ENCODE data around the gene PDCD1. TPM values are rescaled to one million over a fixed set of nuclear protein-coding genes. Genes with fewer than 3 reads are reported as not detected.

The PDCD1 gene
- total RNA-seq, 2 experiments from 2014 or later, result 6.9 to 8.3 TPM

DNA sequence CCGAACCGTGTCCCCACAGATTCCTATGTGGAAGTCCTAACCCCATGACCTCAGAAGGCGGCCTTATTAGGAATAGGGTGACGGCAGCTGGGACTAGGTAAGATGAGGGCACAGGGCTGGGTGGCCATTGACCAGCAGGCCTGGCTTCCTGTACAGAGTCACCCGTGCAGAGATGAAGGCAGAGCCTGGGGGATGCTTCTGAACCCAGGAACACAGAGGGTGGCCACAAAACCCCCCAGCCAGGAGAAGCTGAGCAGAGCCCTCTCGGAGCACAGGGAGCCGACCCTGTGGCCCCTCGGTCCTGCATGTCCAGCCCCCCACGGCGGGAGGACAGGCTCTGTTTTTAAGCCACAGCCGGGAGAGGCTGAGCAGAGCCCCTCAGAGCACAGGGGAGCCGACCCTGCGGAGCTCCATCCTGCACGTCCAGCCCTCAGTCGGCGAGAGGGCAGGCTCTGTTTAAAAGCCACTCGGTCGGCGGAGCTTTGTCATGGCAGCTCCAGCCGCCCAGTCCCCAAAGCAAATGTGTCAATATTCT lies 2.7 kb downstream of the PDCD1 start:
- no peak overlapping the region for H3K27ac Mint-ChIP-seq
- H3K9me3 Mint-ChIP-seq, result no peaks in the 10 kb centered on the region
- no peak overlapping the region for H3K4me3 Mint-ChIP-seq
- CTCF ChIA-PET, result no interaction called here
- intact Hi-C loops (cut with micrococcal nuclease), result loop anchor here (5.0 kb wide), 1 partner anchor 54 kb away; no protein-coding TSS in a partner anchor
- peaks cover 32% of the 10 kb centered on the region for H3K4me1 Mint-ChIP-seq (ENCODE audit: low read depth)
- DNase-seq, result no peak
- peaks cover 6% of the 10 kb centered on the region for H3K36me3 Mint-ChIP-seq (ENCODE audit: low read depth)
- H3K27me3 Mint-ChIP-seq (ENCODE audit: low read depth), result no peaks in the 10 kb centered on the region

DNA sequence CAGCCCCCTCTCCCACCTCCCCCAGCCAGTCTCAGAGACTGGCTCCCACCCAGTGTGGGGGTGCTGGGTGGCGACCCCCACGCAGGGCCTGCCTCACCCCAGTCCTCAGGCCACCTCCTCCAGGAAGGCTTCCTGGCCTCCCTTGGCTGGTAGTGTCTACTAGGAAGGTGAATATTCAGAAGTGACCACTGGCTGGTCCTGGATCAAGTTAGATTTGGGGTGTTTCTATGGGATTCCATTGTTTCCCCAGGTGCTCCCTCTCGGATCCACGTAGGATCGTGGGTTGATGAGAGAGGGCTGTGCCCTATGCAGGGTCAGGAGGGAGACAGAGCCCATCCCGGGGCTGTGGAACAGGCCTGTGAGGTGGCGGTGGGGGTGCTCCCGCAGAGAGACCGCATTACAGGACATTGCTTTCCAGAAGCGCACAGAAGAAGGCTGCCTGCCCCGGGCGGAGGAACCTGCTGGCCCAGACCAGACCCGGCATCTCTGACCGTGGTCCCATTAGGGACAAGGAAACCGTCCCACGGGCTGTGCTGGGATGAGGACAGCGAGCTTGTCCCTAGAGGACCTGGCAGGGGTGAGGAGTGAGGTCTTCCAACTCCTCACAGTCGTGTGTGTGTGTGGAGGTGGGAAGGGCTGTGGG lies 3.3 kb downstream of the PDCD1 start:
- Mint-ChIP-seq H3K27ac (no peak overlapping the region), H3K4me1 (ENCODE audit: low read depth) (peaks cover 27% of the 10 kb centered on the region), H3K36me3 (ENCODE audit: low read depth) (peaks cover 6% of the 10 kb centered on the region), H3K4me3 (no peak overlapping the region), H3K9me3 (no peaks in the 10 kb centered on the region), H3K27me3 (ENCODE audit: low read depth) (no peaks in the 10 kb centered on the region)
- peak; percentile 2 for DNase-seq
- CTCF ChIA-PET, result no interaction called here
- intact Hi-C loops (cut with micrococcal nuclease), result loop anchor here (5.0 kb wide), 1 partner anchor 53 kb away; no protein-coding TSS in a partner anchor

DNA sequence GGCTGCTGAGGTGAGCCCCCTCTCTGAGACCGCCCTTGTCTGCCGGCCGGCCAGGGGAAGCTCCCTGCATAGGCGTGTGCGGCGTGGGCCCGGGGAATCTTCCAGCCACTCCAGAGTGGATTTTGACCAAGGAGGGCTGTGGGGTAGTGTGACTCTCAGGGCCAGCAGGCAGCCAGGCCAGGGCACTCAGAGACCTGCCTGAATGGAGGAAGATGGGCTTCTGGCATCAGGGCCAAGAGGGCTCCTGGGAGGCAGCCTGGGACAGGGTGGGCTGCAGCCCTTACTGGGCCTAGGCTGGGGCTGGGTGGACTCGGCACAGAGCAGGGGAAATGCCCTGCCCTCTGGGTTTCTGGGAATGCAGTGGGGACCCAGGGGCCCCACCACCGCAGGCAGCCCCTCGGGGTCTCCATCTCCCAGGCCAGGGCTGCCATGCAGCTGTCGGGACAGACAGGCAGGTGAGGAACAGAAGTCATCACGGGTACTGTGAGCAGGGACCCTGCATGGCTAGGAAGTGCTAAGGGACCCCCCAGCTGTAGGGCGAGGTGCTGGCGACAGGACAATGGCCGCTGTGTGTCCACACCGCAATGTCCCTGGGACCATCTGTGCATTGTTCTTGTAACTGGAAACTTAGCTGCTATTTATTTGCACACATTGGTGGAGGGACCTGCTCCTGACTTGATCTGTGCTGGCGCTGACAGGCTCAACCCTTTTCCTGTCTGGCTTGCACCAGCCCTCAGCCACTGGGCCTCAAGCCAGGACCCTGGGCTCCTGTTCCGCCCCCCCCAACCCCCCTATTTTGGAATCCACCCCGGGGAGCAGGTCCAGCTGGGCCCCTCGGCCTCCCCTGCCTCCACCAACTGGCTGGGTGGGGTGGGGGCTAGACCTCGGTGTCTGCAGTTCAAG lies 4.1 kb downstream of the PDCD1 start:
- Mint-ChIP-seq H3K36me3 (ENCODE audit: low read depth) (peaks cover 6% of the 10 kb centered on the region), H3K27me3 (ENCODE audit: low read depth) (no peaks in the 10 kb centered on the region), H3K9me3 (no peaks in the 10 kb centered on the region), H3K4me1 (ENCODE audit: low read depth) (peaks cover 20% of the 10 kb centered on the region), H3K4me3 (no peak overlapping the region), H3K27ac (no peak overlapping the region)
- intact Hi-C loops (cut with micrococcal nuclease), result loop anchor here (5.0 kb wide), 1 partner anchor 52 kb away; no protein-coding TSS in a partner anchor
- peak; percentile 3 for DNase-seq
- CTCF ChIA-PET, result interaction anchor here (1.5 kb wide), 1 partner anchor 18 kb away, joined by 3 read pairs; no protein-coding TSS in a partner anchor

GRCh38 chr2:241853651-241854341 lies 4.9 kb downstream of the PDCD1 start:
- DNase-seq, result peak; percentile 4
- Mint-ChIP-seq H3K9me3 (no peaks in the 10 kb centered on the region), H3K4me1 (ENCODE audit: low read depth) (peaks cover 17% of the 10 kb centered on the region), H3K36me3 (ENCODE audit: low read depth) (peaks cover 6% of the 10 kb centered on the region), H3K4me3 (no peak overlapping the region), H3K27ac (no peak overlapping the region), H3K27me3 (ENCODE audit: low read depth) (no peaks in the 10 kb centered on the region)
- CTCF ChIA-PET, result interaction anchor here (1.5 kb wide), 1 partner anchor 17 kb away, joined by 3 read pairs; no protein-coding TSS in a partner anchor
- intact Hi-C loops (cut with micrococcal nuclease), result no loop called here

DNA sequence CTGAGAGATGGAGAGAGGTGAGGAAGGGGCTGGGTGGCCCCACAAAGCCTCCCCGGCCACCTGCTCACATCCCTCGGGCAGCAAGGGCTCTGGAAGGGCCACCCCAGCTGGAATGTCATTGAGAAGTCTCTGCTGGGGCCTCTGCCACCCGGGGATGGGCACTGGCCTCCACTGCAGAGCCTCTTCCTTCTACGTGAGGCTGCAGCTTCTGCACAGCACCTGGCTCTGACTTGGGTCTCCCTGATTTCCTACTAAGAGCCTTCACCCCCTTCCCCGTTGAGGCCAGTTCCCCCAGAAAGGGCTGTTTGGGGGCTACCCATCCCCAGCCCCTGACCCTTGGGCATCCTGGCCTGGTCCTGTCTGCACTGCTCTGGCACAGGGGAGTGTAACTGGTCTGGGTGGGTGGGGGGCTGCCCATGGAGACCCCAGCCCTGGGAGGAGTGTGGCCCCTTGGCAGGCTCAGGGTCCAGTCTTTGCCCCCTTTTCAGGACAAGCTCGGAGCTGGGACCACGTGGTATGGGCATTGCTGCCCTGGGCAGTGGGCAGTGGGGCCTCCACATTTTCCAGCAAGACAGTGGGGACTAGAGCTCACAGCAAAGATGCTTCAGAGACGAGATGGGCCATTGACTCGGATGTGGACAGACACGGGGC lies 5.6 kb downstream of the PDCD1 start:
- CTCF ChIA-PET, result interaction anchor here (1.5 kb wide), 1 partner anchor 16 kb away, joined by 3 read pairs; no protein-coding TSS in a partner anchor
- no peak overlapping the region for H3K27ac Mint-ChIP-seq
- no peak for DNase-seq
- H3K4me1 Mint-ChIP-seq (ENCODE audit: low read depth), result peaks cover 15% of the 10 kb centered on the region
- no peak overlapping the region for H3K4me3 Mint-ChIP-seq
- peaks cover 6% of the 10 kb centered on the region for H3K36me3 Mint-ChIP-seq (ENCODE audit: low read depth)
- intact Hi-C loops (cut with micrococcal nuclease), result no loop called here
- no peaks in the 10 kb centered on the region for H3K9me3 Mint-ChIP-seq
- no peaks in the 10 kb centered on the region for H3K27me3 Mint-ChIP-seq (ENCODE audit: low read depth)

GRCh38 chr2:241852116-241852980 lies 6.3 kb downstream of the PDCD1 start:
- CTCF ChIA-PET, result no interaction called here

GRCh38 chr2:241851325-241852115 lies 7.2 kb downstream of the PDCD1 start:
- Mint-ChIP-seq H3K9me3 (no peaks in the 10 kb centered on the region), H3K36me3 (ENCODE audit: low read depth) (peaks cover 6% of the 10 kb centered on the region), H3K4me1 (ENCODE audit: low read depth) (peaks cover 8% of the 10 kb centered on the region), H3K27ac (no peak overlapping the region), H3K27me3 (ENCODE audit: low read depth) (no peaks in the 10 kb centered on the region), H3K4me3 (no peak overlapping the region)
- no peak for DNase-seq
- intact Hi-C loops (cut with micrococcal nuclease), result no loop called here
- CTCF ChIA-PET, result no interaction called here

More at GRCh38 chr2:241852116-241852980, 6.3 kb downstream of the PDCD1 start:
- Mint-ChIP-seq H3K27ac (no peak overlapping the region), H3K36me3 (ENCODE audit: low read depth) (peaks cover 6% of the 10 kb centered on the region), H3K4me3 (no peak overlapping the region), H3K4me1 (ENCODE audit: low read depth) (peaks cover 11% of the 10 kb centered on the region), H3K9me3 (no peaks in the 10 kb centered on the region), H3K27me3 (ENCODE audit: low read depth) (no peaks in the 10 kb centered on the region)
- intact Hi-C loops (cut with micrococcal nuclease), result no loop called here
- DNase-seq, result no peak

DNA sequence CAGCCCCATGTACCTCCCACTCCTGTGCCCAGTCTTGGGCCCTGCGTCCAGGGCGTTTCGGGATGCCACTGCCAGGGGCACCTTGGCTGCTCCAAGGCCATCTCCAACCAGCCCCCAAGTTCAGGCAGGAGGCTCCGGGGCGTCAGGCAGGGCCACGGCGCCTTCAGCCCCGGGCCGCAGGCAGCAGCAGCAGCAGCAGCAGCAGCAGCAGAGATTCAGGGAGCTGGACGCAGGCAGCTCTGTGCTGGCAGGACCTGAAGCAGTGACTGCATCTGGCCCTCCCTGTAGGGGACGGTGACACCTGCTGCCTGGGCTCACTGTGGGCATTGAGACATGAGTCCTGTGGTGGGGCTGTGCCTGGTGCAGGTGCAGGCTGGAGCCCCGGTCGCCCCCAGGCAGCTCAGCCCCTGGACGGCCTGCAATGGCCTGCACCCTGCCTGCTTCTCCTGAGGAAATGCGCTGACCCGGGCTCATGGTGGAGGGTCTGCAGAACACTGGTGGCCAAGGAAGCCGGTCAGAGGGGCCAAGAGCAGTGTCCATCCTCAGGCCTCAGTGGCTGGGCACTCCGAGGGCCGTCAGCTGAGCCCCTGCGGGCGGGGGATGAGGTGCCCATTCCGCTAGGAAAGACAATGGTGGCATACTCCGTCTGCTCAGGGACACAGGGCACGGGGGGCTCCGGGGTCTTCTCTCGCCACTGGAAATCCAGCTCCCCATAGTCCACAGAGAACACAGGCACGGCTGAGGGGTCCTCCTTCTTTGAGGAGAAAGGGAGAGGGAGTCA lies 8.0 kb downstream of the PDCD1 start:
- no peak overlapping the region for H3K4me3 Mint-ChIP-seq

GRCh38 chr2:241849616-241850543 lies 8.8 kb downstream of the PDCD1 start:
- CTCF ChIA-PET, result interaction anchor here (0.7 kb wide), 1 partner anchor 62 kb away, joined by 3 read pairs; no protein-coding TSS in a partner anchor
- H3K9me3 Mint-ChIP-seq, result peaks cover 5% of the 10 kb centered on the region
- no peak for DNase-seq
- H3K4me1 Mint-ChIP-seq (ENCODE audit: low read depth), result peaks cover 18% of the 10 kb centered on the region
- intact Hi-C loops (cut with micrococcal nuclease), result no loop called here
- peak overlapping the region; percentile 36 for H3K27ac Mint-ChIP-seq
- peaks cover 6% of the 10 kb centered on the region for H3K36me3 Mint-ChIP-seq (ENCODE audit: low read depth)
- no peaks in the 10 kb centered on the region for H3K27me3 Mint-ChIP-seq (ENCODE audit: low read depth)
- H3K4me3 Mint-ChIP-seq, result no peak overlapping the region

More for the DNA sequence above, 8.0 kb downstream of the PDCD1 start:
- peaks cover 6% of the 10 kb centered on the region for H3K36me3 Mint-ChIP-seq (ENCODE audit: low read depth)
- DNase-seq, result no peak
- peaks cover 3% of the 10 kb centered on the region for H3K9me3 Mint-ChIP-seq
- H3K27me3 Mint-ChIP-seq (ENCODE audit: low read depth), result no peaks in the 10 kb centered on the region
- CTCF ChIA-PET, result interaction anchor here (0.7 kb wide), 1 partner anchor 63 kb away, joined by 3 read pairs; no protein-coding TSS in a partner anchor
- peak overlapping the region; percentile 36 for H3K27ac Mint-ChIP-seq
- peaks cover 11% of the 10 kb centered on the region for H3K4me1 Mint-ChIP-seq (ENCODE audit: low read depth)
- intact Hi-C loops (cut with micrococcal nuclease), result no loop called here
